ENCODE results near the gene FGF4. TPM values are rescaled to one million over a fixed set of nuclear protein-coding genes. Genes with fewer than 3 reads are reported as not detected.

Gene FGF4
- total and polyA plus RNA-seq, 8 donors, result not detected

- Histone ChIP-seq H3K36me3 (no peaks in the 10 kb centered on the region), H3K27ac (no peak overlapping the region), H3K4me3 (no peak overlapping the region), H3K4me1 (no peaks in the 10 kb centered on the region), H3K27me3 (peaks cover 0 to 98% of the 10 kb centered on the region in 2 donors), H3K9me3 (no peaks in the 10 kb centered on the region)
- TF ChIP-seq CTCF (IDR thresholded peaks at IDR 0.05), result no peak
- ATAC-seq (no peak), DNase-seq (no peak)
- intact Hi-C loops (cut with DNase I), result no loop called here
These were observed 47.9 kb downstream of the FGF4 start for GRCh38 chr11:69727266-69727665.

- H3K36me3 ChIP-seq, result no peaks in the 10 kb centered on the region
- no peaks in the 10 kb centered on the region for H3K4me1 ChIP-seq
- no peak overlapping the region for H3K4me3 ChIP-seq
- no peak for TF ChIP-seq CTCF (IDR thresholded peaks at IDR 0.05)
- DNase-seq (no peak), ATAC-seq (no peak)
- H3K27me3 ChIP-seq, result peaks cover 0 to 98% of the 10 kb centered on the region in 2 donors
- H3K27ac ChIP-seq, result no peak overlapping the region
- intact Hi-C loops (cut with DNase I), result no loop called here
- no peaks in the 10 kb centered on the region for H3K9me3 ChIP-seq
These were observed 48.7 kb downstream of the FGF4 start for GRCh38 chr11:69726481-69726880.

GRCh38 chr11:69726019-69726418 lies 49.1 kb downstream of the FGF4 start:
- no peak for ATAC-seq
- no peak for DNase-seq
- Histone ChIP-seq H3K27me3 (peaks cover 0 to 98% of the 10 kb centered on the region in 2 donors), H3K36me3 (no peaks in the 10 kb centered on the region), H3K9me3 (no peaks in the 10 kb centered on the region), H3K4me1 (no peaks in the 10 kb centered on the region), H3K27ac (no peak overlapping the region), H3K4me3 (no peak overlapping the region)
- TF ChIP-seq CTCF (IDR thresholded peaks at IDR 0.05), result no peak
- intact Hi-C loops (cut with DNase I), result no loop called here

GRCh38 chr11:69721745-69722144 lies 53.4 kb downstream of the FGF4 start:
- no peak overlapping the region for H3K4me3 ChIP-seq
- no peaks in the 10 kb centered on the region for H3K36me3 ChIP-seq
- intact Hi-C loops (cut with DNase I), result no loop called here
- no peaks in the 10 kb centered on the region for H3K4me1 ChIP-seq
- DNase-seq (no peak), ATAC-seq (no peak)
- no peak overlapping the region for H3K27ac ChIP-seq
- no peak for TF ChIP-seq CTCF (IDR thresholded peaks at IDR 0.05)
- H3K9me3 ChIP-seq, result no peaks in the 10 kb centered on the region
- H3K27me3 ChIP-seq, result peaks cover 0 to 99% of the 10 kb centered on the region in 2 donors

DNA sequence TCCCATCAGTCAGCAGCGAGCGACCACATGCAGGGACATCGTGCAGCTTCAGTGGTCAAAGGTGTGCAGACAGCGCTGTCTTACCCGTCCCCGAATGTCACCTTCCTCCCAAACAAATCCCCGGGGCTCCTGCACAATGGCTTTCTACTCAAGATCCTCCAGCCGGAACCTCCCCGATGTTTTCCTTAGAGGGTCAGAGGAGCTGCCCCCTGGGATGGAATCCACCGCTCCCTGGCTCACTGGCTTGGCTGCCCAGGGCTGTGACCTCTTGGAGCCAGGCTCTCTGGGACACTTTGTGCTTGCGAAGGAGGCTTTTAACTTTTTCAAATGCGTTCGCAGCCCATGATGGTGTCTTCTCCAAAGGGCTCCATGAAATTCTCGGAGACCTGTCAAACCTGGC lies 54.0 kb downstream of the FGF4 start:
- Histone ChIP-seq H3K27me3 (peaks cover 0 to 99% of the 10 kb centered on the region in 2 donors), H3K4me3 (no peak overlapping the region), H3K4me1 (no peaks in the 10 kb centered on the region), H3K27ac (no peak overlapping the region), H3K36me3 (no peaks in the 10 kb centered on the region), H3K9me3 (no peaks in the 10 kb centered on the region)
- intact Hi-C loops (cut with DNase I), result no loop called here
- DNase-seq (no peak), ATAC-seq (no peak)
- TF ChIP-seq CTCF (IDR thresholded peaks at IDR 0.05), result no peak

Other genes with a start within 250 kb of the FGF4 start
- gene CCND1, start 134.2 kb downstream of the FGF4 start, total RNA-seq, result 100 to 1,000 TPM; 243 to 581 TPM
- 100 to 1,000 TPM; 159 to 321 (median 238) TPM for gene CCND1, start 134.2 kb downstream of the FGF4 start, polyA plus RNA-seq (ENCODE audit: insufficient read length in 6 of 6)
- gene LTO1, start 100.0 kb downstream of the FGF4 start, total RNA-seq, result 10 to 100 TPM; 18.0 to 21.6 TPM
- gene LTO1, start 100.0 kb downstream of the FGF4 start, polyA plus RNA-seq (ENCODE audit: insufficient read length in 6 of 6), result 10 to 100 TPM; 24.4 to 45.3 (median 34.0) TPM
- gene FGF19, start 71.3 kb downstream of the FGF4 start, total RNA-seq, result not detected
- under 1 TPM in 2 of 6 donors, not detected in 4; 0.06 to 0.08 TPM for gene FGF19, start 71.3 kb downstream of the FGF4 start, polyA plus RNA-seq (ENCODE audit: insufficient read length in 6 of 6)
- gene FGF3, start 44.1 kb upstream of the FGF4 start, total RNA-seq, result not detected
- not detected for gene FGF3, start 44.1 kb upstream of the FGF4 start, polyA plus RNA-seq (ENCODE audit: insufficient read length in 6 of 6)